Common myeloid progenitor, CD34-positive (primary cell): ENCODE data around the gene TBXAS1.

ENCODE experiments used
- CTCF ChIA-PET: fragments of 350-600 bp; sonication (Branson Sonifier 250); formaldehyde crosslinking; loops from one replicate; lab custom pipeline; 2021; ENCODE audit warnings: antibody characterized with exemption; lab: Charles Lee
- POLR2A ChIA-PET: fragments of 350-600 bp; sonication (Branson Sonifier 250); formaldehyde crosslinking; loops from one replicate; lab custom pipeline; 2021; ENCODE audit warnings: antibody characterized with exemption; lab: Charles Lee
- DNase-seq, 3 donors: peaks; one replicate each; pipeline versions ENCODE4 v3.0.0 to v3.0.0-alpha.2; 2013
- H3K27ac ChIP-seq, 2 experiments: 1 replicate in 1 of 2; 2 replicates in 1 of 2; pipeline ENCODE4 v1.7.0; 2013; ENCODE audit warnings: inconsistent platforms in 2 of 2, low read length in 2 of 2, mild to moderate bottlenecking in 2 of 2, low read depth in 1 of 2, moderate library complexity in 1 of 2; ENCODE audit not compliant: severe bottlenecking in 2 of 2, insufficient read depth in 1 of 2, poor library complexity in 1 of 2
- H3K27me3 ChIP-seq, 5 experiments: replicated peaks in 2 of 5; 1 replicate in 3 of 5; 2 replicates in 2 of 5; pipeline versions ENCODE4 v1.6.1 to v1.7.0; 2013; ENCODE audit warnings: low read length in 4 of 5, mild to moderate bottlenecking in 2 of 5, moderate library complexity in 2 of 5, inconsistent platforms in 1 of 5; ENCODE audit not compliant: insufficient read depth in 5 of 5, control insufficient read depth in 4 of 5
- H3K36me3 ChIP-seq, 4 experiments: 1 replicate in 2 of 4; 2 replicates in 2 of 4; pipeline versions ENCODE4 v1.6.1 to v1.7.0; 2013; ENCODE audit warnings: low read length in 3 of 4, control low read depth in 1 of 4, mild to moderate bottlenecking in 1 of 4; ENCODE audit not compliant: control insufficient read depth in 4 of 4, insufficient read depth in 4 of 4
- H3K4me1 ChIP-seq, 4 experiments: 1 replicate in 3 of 4; 2 replicates in 1 of 4; pipeline versions ENCODE4 v1.6.1 to v1.7.1; 2013; ENCODE audit warnings: low read length in 3 of 4, mild to moderate bottlenecking in 3 of 4, control low read depth in 1 of 4, inconsistent platforms in 1 of 4, moderate library complexity in 1 of 4; ENCODE audit not compliant: control insufficient read depth in 4 of 4, insufficient read depth in 4 of 4; ENCODE audit errors: control extremely low read depth in 1 of 4
- H3K4me3 ChIP-seq, 7 experiments: 1 replicate in 4 of 7; 2 replicates in 3 of 7; pipeline versions ENCODE4 v1.5.1 to v1.7.0; 2013; ENCODE audit warnings: mild to moderate bottlenecking in 7 of 7, low read length in 6 of 7, moderate library complexity in 6 of 7, inconsistent platforms in 2 of 7, low read depth in 2 of 7, control low read depth in 1 of 7; ENCODE audit not compliant: insufficient read depth in 4 of 7, control insufficient read depth in 1 of 7; ENCODE audit errors: extremely low read depth in 1 of 7
- H3K9me3 ChIP-seq, 5 experiments: 1 replicate in 4 of 5; 2 replicates in 1 of 5; pipeline versions ENCODE4 v1.6.1 to v1.7.1; 2013; ENCODE audit warnings: low read length in 4 of 5, mild to moderate bottlenecking in 2 of 5, inconsistent platforms in 1 of 5, low read depth in 1 of 5, moderate library complexity in 1 of 5; ENCODE audit not compliant: control insufficient read depth in 4 of 5, insufficient read depth in 2 of 5; ENCODE audit errors: control extremely low read depth in 1 of 5
- WGBS: methylation state at CpG from one replicate; pipeline ENCODE4 v1.1.5; 2013; ENCODE audit not compliant: insufficient coverage; 5-methylcytosine and 5-hydroxymethylcytosine counted together

The TBXAS1 gene

GRCh38 chr7:139960157-139960556, 131.1 kb downstream of the TBXAS1 start:
- ChIA-PET CTCF (interaction anchor here (1.1 to 1.6 kb wide), 2 partner anchors 14 to 16 kb away, joined by 3 to 5 read pairs; no protein-coding TSS in a partner anchor), POLR2A (no interaction called here)
- Histone ChIP-seq H3K4me1 (no peaks in the 10 kb centered on the region), H3K36me3 (peaks cover 16 to 77% (median 52%) of the 10 kb centered on the region in 4 experiments), H3K27me3 (no peaks in the 10 kb centered on the region), H3K27ac (no peak overlapping the region), H3K4me3 (no peak overlapping the region), H3K9me3 (no peaks in the 10 kb centered on the region)
- 100% methylated on average over 2 of the region's 6 CpGs for WGBS
- DNase-seq, result no peak

- Histone ChIP-seq H3K4me3 (no peak overlapping the region), H3K36me3 (peaks cover 7 to 72% (median 38%) of the 10 kb centered on the region in 4 experiments), H3K27ac (no peak overlapping the region), H3K9me3 (no peaks in the 10 kb centered on the region), H3K27me3 (no peaks in the 10 kb centered on the region), H3K4me1 (no peaks in the 10 kb centered on the region)
- CTCF ChIA-PET, result interaction anchor here (0.6 to 1.1 kb wide), 4 partner anchors 9 to 345 kb away, joined by 3 to 4 read pairs (median 4); no protein-coding TSS in a partner anchor
- WGBS, result 100% methylated on average over 3 of the region's 4 CpGs
- no peak for DNase-seq
- POLR2A ChIA-PET, result no interaction called here
Observed at GRCh38 chr7:139965942-139966628, 137.0 kb downstream of the TBXAS1 start.

- no peak overlapping the region for H3K27ac ChIP-seq
- ChIA-PET CTCF (no interaction called here), POLR2A (no interaction called here)
- H3K4me1 ChIP-seq, result no peaks in the 10 kb centered on the region
- no peak for DNase-seq
- H3K27me3 ChIP-seq, result no peaks in the 10 kb centered on the region
- H3K4me3 ChIP-seq, result no peak overlapping the region
- H3K36me3 ChIP-seq, result peaks cover 8 to 71% (median 35%) of the 10 kb centered on the region in 4 experiments
- no peaks in the 10 kb centered on the region for H3K9me3 ChIP-seq
- WGBS, result 100% methylated on average over 4 of the region's 5 CpGs
Observed at GRCh38 chr7:139966949-139967348, 137.9 kb downstream of the TBXAS1 start.

- POLR2A ChIA-PET, result no interaction called here
- H3K4me1 ChIP-seq, result no peaks in the 10 kb centered on the region
- no peaks in the 10 kb centered on the region for H3K27me3 ChIP-seq
- H3K4me3 ChIP-seq, result no peak overlapping the region
- no peak for DNase-seq
- no peak overlapping the region for H3K27ac ChIP-seq
- CTCF ChIA-PET, result no interaction called here
- H3K9me3 ChIP-seq, result no peaks in the 10 kb centered on the region
- H3K36me3 ChIP-seq, result peaks cover 4 to 64% (median 26%) of the 10 kb centered on the region in 4 experiments
Observed at GRCh38 chr7:139968931-139969330, 139.9 kb downstream of the TBXAS1 start.

- Histone ChIP-seq H3K4me1 (no peaks in the 10 kb centered on the region), H3K27me3 (no peaks in the 10 kb centered on the region), H3K9me3 (no peaks in the 10 kb centered on the region), H3K36me3 (peaks cover 8 to 54% (median 30%) of the 10 kb centered on the region in 4 experiments), H3K27ac (no peak overlapping the region), H3K4me3 (no peak overlapping the region)
- ChIA-PET CTCF (interaction anchor here (0.6 kb wide), 1 partner anchor 179 kb away, joined by 3 read pairs; no protein-coding TSS in a partner anchor), POLR2A (no interaction called here)
- DNase-seq, result no peak
Observed at GRCh38 chr7:139972029-139972428, 143.0 kb downstream of the TBXAS1 start.

GRCh38 chr7:139973101-139974050, 144.3 kb downstream of the TBXAS1 start:
- ChIA-PET CTCF (interaction anchor here (0.8 to 1.3 kb wide), 2 partner anchors 13 to 14 kb away, joined by 3 read pairs; no protein-coding TSS in a partner anchor), POLR2A (no interaction called here)
- Histone ChIP-seq H3K27ac (no peak overlapping the region), H3K4me1 (no peaks in the 10 kb centered on the region), H3K27me3 (no peaks in the 10 kb centered on the region), H3K36me3 (peaks cover 8 to 51% (median 25%) of the 10 kb centered on the region in 4 experiments), H3K4me3 (no peak overlapping the region), H3K9me3 (no peaks in the 10 kb centered on the region)
- DNase-seq, result no peak
- WGBS, result 100% methylated on average over 3 of the region's 11 CpGs
